Fibroblast of lung (primary cell): ENCODE results near the gene MYH10.

Source experiments
- CTCF ChIP-seq, 2 donors: IDR thresholded peaks in 1 of 2; conservative IDR thresholded peaks in 1 of 2; 1 replicate in 1 of 2; 2 replicates in 1 of 2; pipeline ENCODE4 v1.5.1; 2011 to 2012; ENCODE audit warnings: low read length in 2 of 2, control low read depth in 1 of 2, inconsistent platforms in 1 of 2, low read depth in 1 of 2, mild to moderate bottlenecking in 1 of 2
- EZH2 ChIP-seq: IDR thresholded peaks from 2 replicates; pipeline ENCODE4 v1.5.1; 2012; ENCODE audit warnings: low read length, control low read depth, mild to moderate bottlenecking; ENCODE audit errors: missing control alignments

DNA sequence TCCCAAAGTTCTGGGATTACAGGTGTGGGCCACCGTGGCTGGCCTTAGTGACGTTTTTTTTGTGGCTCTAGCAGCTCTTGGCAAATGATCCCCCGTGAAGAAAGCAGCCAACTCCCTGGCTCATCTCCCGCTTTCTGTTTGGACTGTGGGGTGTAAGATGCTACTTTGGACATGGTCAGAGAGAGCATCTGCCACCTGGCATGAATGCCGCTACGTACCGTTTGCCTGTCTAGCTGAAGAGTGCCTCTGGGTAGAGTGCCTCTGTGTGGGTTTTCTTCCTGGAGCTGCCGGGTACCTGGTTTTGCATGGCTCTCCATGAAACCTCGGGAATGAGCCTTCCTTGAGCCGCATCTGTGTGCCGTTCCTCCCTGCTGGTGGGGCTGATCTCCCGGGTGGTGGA, 160.6 kb downstream of the MYH10 start:
- no peak for TF ChIP-seq CTCF (conservative IDR thresholded peaks at IDR 0.05 in 1 of 2, IDR thresholded peaks at IDR 0.05 in 1 of 2; ENCODE audit: low read depth in 1 of 2, low read length in 2 of 2)
- no peak for TF ChIP-seq EZH2
